ENCODE measurements around the gene OTUD5.

OTUD5 gene

DNA sequence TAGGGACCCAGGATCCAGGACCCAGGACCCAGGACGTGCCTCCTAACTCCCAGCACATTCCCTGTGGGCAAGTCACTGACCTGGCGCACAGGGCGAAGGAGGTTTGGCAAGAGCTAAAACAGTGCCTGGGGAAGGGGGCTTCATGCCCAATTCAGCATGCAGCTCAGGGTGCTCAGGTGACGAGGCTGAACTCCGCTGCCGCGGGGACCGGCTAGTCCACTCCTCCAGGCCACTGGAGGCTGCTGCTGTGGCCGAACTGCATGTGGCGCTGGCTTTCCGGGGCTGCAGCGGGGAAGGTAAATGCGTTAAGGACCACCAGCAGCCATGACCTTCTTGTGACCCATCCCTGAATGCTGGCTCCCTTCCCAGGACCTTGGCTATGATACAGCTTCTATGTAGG, 33.6 kb downstream of the OTUD5 start:
- Histone ChIP-seq H3K9me3 (ENCODE audit: control insufficient read depth in 2 of 2, low read length in 2 of 2) (no peaks in the 10 kb centered on the region), H3K27ac (ENCODE audit: low read depth in 2 of 2, low read length in 2 of 2) (no peak overlapping the region), H3K36me3 (ENCODE audit: control insufficient read depth in 2 of 2, insufficient read depth in 2 of 2, low read length in 2 of 2) (peaks cover 16 to 34% of the 10 kb centered on the region in 2 donors), H3K4me1 (ENCODE audit: control insufficient read depth in 2 of 2, insufficient read depth in 2 of 2, low read length in 2 of 2) (peaks cover 0 to 4% of the 10 kb centered on the region in 2 donors), H3K27me3 (ENCODE audit: control insufficient read depth in 2 of 2, insufficient read depth in 2 of 2, low read length in 2 of 2) (no peaks in the 10 kb centered on the region), H3K4me3 (ENCODE audit: low read length in 2 of 2) (no peak overlapping the region), H3K9ac (ENCODE audit: low read depth in 1 of 2, low read length in 2 of 2) (no peak overlapping the region)

DNA sequence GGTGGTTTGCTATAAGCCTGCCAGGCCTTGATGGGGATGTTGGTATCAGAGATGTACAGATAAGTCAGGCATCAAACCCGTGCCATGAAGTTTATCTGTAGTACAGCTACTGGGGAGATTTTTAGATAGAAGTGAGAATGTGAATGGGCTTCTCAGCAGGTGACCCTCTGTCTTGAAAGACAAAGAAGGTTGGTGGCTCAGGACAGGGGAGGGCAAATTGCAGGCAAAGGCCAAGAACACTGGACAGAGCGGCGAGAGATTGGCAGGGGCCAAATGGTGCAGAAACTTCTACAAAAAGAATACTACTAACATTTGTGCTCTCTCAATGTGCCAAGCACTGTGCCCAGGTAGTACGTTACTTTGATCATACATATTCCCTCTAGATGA, 36.7 kb downstream of the OTUD5 start:
- H3K9ac ChIP-seq (ENCODE audit: low read depth in 1 of 2, low read length in 2 of 2): peak overlapping the region in 1 of 2 donors; percentile 1
- no peaks in the 10 kb centered on the region for H3K27me3 ChIP-seq (ENCODE audit: control insufficient read depth in 2 of 2, insufficient read depth in 2 of 2, low read length in 2 of 2)
- peaks cover 0 to 4% of the 10 kb centered on the region in 2 donors for H3K4me1 ChIP-seq (ENCODE audit: control insufficient read depth in 2 of 2, insufficient read depth in 2 of 2, low read length in 2 of 2)
- peaks cover 12 to 27% of the 10 kb centered on the region in 2 donors for H3K36me3 ChIP-seq (ENCODE audit: control insufficient read depth in 2 of 2, insufficient read depth in 2 of 2, low read length in 2 of 2)
- no peaks in the 10 kb centered on the region for H3K9me3 ChIP-seq (ENCODE audit: control insufficient read depth in 2 of 2, low read length in 2 of 2)
- H3K27ac ChIP-seq (ENCODE audit: low read depth in 2 of 2, low read length in 2 of 2): peak overlapping the region; percentile 18 to 80
- H3K4me3 ChIP-seq (ENCODE audit: low read length in 2 of 2): no peak overlapping the region

DNA sequence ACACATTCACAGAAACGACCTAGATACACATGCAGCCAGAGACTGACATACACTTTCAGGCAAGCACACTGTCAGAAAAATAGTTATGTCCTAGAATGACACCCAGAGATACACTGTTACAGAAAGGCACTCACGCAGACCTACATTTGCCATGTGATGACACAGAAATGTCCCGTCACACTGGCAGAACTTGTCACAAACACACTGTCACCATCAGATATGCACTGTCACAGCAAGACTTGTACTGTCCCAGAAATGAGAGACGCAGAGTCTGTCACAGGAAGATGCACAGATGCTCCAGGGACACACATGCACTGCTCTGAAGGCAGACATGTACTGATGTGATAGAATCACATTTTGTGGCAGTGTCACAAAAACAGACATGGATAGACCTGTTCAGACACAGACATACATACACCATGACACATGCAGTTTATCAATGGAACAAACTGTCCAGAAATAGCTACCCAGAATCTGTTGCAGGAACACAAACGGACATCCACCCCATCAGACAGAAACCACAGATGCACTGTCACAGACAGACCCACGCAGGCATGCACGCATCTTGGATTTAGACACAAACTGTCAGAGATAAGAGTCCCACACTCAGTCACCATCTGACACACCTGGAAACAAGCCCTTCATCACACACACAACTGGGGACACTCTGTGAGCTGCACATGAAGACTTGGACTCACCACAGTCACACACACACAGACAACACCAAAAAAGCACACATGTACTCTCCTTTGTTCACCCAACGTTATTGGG, 37.3 kb downstream of the OTUD5 start:
- Histone ChIP-seq H3K36me3 (ENCODE audit: control insufficient read depth in 2 of 2, insufficient read depth in 2 of 2, low read length in 2 of 2) (peaks cover 12 to 28% of the 10 kb centered on the region in 2 donors), H3K9ac (ENCODE audit: low read depth in 1 of 2, low read length in 2 of 2) (peak overlapping the region in 1 of 2 donors; percentile 1), H3K27me3 (ENCODE audit: control insufficient read depth in 2 of 2, insufficient read depth in 2 of 2, low read length in 2 of 2) (no peaks in the 10 kb centered on the region), H3K4me1 (ENCODE audit: control insufficient read depth in 2 of 2, insufficient read depth in 2 of 2, low read length in 2 of 2) (peaks cover 0 to 4% of the 10 kb centered on the region in 2 donors), H3K9me3 (ENCODE audit: control insufficient read depth in 2 of 2, low read length in 2 of 2) (no peaks in the 10 kb centered on the region), H3K27ac (ENCODE audit: low read depth in 2 of 2, low read length in 2 of 2) (peak overlapping the region; percentile 42 to 80), H3K4me3 (ENCODE audit: low read length in 2 of 2) (peak overlapping the region in 1 of 2 donors; percentile 77)

DNA sequence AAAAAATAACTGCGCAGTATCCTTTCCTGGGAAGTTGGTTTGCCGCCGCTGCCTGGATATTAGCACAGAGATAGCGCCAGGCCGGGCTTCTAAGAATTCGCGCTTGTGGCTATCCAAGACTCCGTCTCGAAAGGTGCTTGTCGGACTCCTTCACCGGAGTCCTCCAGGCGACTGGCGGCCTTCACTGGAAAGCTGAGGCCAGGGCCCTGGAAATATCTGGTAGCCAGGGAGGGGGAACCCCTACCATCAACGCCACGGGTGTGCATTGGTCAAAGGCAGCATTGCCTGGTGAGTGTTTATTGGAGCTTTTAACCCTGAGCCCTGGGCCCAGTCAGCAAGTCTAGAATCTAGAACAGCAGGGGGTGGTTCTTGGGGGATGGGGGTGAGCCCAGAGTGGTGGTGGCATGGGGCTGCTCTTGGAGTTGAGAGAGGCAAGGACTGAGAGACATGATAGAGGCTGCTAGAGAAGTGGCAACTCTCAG, 38.0 kb downstream of the OTUD5 start:
- no peaks in the 10 kb centered on the region for H3K27me3 ChIP-seq (ENCODE audit: control insufficient read depth in 2 of 2, insufficient read depth in 2 of 2, low read length in 2 of 2)
- H3K4me1 ChIP-seq (ENCODE audit: control insufficient read depth in 2 of 2, insufficient read depth in 2 of 2, low read length in 2 of 2): peaks cover 0 to 4% of the 10 kb centered on the region in 2 donors
- H3K9me3 ChIP-seq (ENCODE audit: control insufficient read depth in 2 of 2, low read length in 2 of 2): no peaks in the 10 kb centered on the region
- H3K9ac ChIP-seq (ENCODE audit: low read depth in 1 of 2, low read length in 2 of 2): peak overlapping the region; percentile 15 to 53
- H3K27ac ChIP-seq (ENCODE audit: low read depth in 2 of 2, low read length in 2 of 2): peak overlapping the region; percentile 42 to 80
- peaks cover 14 to 30% of the 10 kb centered on the region in 2 donors for H3K36me3 ChIP-seq (ENCODE audit: control insufficient read depth in 2 of 2, insufficient read depth in 2 of 2, low read length in 2 of 2)
- peak overlapping the region; percentile 38 to 77 for H3K4me3 ChIP-seq (ENCODE audit: low read length in 2 of 2)

DNA sequence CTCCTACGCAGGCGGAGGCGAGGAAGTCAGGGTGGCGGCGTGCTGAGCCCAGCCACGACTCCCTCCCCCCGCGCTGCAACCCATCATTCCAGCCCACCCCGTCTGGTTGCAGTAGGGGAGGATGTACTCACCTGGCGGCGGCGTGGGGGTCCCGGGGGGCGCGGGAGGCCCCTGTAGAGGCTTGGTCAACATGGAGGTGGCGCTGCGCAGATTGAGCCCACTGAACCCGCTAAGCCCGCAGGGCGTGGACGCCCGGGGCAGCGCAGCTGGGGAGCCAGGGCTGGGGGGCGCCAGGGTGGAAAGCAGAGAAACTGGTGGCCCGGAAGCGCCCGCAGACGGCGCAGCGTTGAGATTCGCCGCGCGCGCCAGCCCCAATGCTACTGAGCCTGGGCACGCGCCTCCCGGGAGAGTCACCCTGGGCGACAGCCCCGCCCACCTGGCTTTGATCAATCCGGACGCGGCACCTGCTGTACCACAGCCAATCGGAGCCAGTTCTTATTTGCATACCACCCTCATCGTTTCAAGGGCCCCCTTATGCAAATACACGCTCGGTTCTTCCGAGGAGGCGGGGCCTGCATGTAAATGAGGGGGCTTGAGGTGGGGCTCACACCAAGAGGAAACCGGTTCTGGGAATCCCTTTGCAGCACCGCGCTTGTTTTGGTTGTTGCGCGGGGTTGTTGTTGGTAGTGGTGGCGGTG, 38.6 kb downstream of the OTUD5 start, which contains the start of gene PIM2:
Gene PIM2, minus strand, starts transcription at position 382 of the 698 bp plus-strand sequence. Its CDS starts 190 bp downstream, at position 192.
- H3K27me3 ChIP-seq (ENCODE audit: control insufficient read depth in 2 of 2, insufficient read depth in 2 of 2, low read length in 2 of 2): no peaks in the 10 kb centered on the region
- H3K4me3 ChIP-seq (ENCODE audit: low read length in 2 of 2): peak within 1 kb of the TSS; percentile 48 to 77
- H3K4me1 ChIP-seq (ENCODE audit: control insufficient read depth in 2 of 2, insufficient read depth in 2 of 2, low read length in 2 of 2): peaks cover 0 to 7% of the 10 kb centered on the region in 2 donors
- no peaks in the 10 kb centered on the region for H3K9me3 ChIP-seq (ENCODE audit: control insufficient read depth in 2 of 2, low read length in 2 of 2)
- H3K27ac ChIP-seq (ENCODE audit: low read depth in 2 of 2, low read length in 2 of 2): peak within 1 kb of the TSS; percentile 55 to 80
- peaks cover 15 to 27% of the 10 kb centered on the region in 2 donors for H3K36me3 ChIP-seq (ENCODE audit: control insufficient read depth in 2 of 2, insufficient read depth in 2 of 2, low read length in 2 of 2)
- peak within 1 kb of the TSS; percentile 58 to 61 for H3K9ac ChIP-seq (ENCODE audit: low read depth in 1 of 2, low read length in 2 of 2)

DNA sequence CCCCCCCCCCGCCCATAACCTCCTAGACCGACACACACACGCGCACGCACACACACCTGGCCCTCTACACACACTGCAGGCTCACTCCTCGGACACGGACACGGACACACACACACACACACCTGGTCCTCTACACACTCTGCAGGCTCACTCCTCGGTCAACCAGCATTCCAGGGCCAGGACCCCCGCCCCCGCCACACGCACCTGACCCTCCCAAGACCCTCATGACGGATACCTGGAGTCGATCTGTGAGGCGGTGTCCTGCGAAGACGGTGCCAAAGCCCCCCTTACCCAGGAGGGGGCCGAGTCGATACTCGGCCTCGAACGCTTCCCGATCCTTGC, 39.1 kb downstream of the OTUD5 start:
- Histone ChIP-seq H3K9me3 (ENCODE audit: control insufficient read depth in 2 of 2, low read length in 2 of 2) (no peaks in the 10 kb centered on the region), H3K9ac (ENCODE audit: low read depth in 1 of 2, low read length in 2 of 2) (peak overlapping the region; percentile 58 to 61), H3K27me3 (ENCODE audit: control insufficient read depth in 2 of 2, insufficient read depth in 2 of 2, low read length in 2 of 2) (no peaks in the 10 kb centered on the region), H3K4me1 (ENCODE audit: control insufficient read depth in 2 of 2, insufficient read depth in 2 of 2, low read length in 2 of 2) (peaks cover 0 to 7% of the 10 kb centered on the region in 2 donors), H3K27ac (ENCODE audit: low read depth in 2 of 2, low read length in 2 of 2) (peak overlapping the region; percentile 55 to 79), H3K4me3 (ENCODE audit: low read length in 2 of 2) (peak overlapping the region; percentile 48 to 77), H3K36me3 (ENCODE audit: control insufficient read depth in 2 of 2, insufficient read depth in 2 of 2, low read length in 2 of 2) (peaks cover 10 to 22% of the 10 kb centered on the region in 2 donors)

DNA sequence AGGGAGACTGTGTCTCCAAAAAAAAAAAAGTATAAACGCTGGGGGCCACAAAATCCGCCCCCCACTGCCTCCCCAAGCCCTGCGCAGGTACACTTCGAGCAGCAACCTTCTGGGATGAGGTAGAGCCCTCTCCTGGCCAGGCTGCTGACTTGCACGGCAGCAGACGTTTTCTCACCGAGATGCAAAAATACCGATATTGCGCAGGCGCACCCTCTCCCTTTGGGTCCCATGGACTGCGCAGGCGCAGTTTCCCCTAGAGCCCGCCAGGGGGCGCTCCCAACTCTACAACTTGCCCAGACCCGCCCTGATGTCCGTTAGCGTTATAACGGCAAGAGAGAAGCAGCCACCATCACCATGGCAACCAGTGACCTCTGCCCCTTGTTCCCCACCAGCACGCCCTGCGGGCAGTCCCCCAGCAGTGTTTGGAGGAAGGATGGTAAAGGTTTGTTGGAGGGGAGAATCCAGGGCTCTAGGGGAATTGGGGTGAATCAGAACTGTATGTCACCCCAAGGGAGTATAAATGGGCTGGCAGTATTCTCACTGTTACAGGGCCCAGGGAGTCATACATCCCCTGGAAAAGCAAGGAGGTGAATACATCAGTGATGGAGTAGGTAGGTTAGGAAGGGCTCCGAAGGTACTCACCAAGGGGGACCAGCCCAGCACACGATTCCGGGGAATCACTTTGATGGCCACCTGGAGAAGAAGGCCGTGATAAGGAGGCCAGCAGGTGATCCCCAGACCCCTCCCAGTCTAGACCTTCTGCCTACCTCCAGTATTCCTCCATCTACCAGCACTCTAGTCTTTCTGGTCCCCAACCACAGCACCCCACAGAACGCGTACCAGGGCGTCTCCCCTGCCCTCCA, 40.0 kb downstream of the OTUD5 start:
- peak overlapping the region; percentile 19 to 62 for H3K27ac ChIP-seq (ENCODE audit: low read depth in 2 of 2, low read length in 2 of 2)
- H3K9ac ChIP-seq (ENCODE audit: low read depth in 1 of 2, low read length in 2 of 2): peak overlapping the region; percentile 21 to 35
- H3K4me3 ChIP-seq (ENCODE audit: low read length in 2 of 2): peak overlapping the region; percentile 48 to 77
- H3K4me1 ChIP-seq (ENCODE audit: control insufficient read depth in 2 of 2, insufficient read depth in 2 of 2, low read length in 2 of 2): peaks cover 5 to 12% of the 10 kb centered on the region in 2 donors
- no peaks in the 10 kb centered on the region for H3K9me3 ChIP-seq (ENCODE audit: control insufficient read depth in 2 of 2, low read length in 2 of 2)
- H3K27me3 ChIP-seq (ENCODE audit: control insufficient read depth in 2 of 2, insufficient read depth in 2 of 2, low read length in 2 of 2): no peaks in the 10 kb centered on the region
- peaks cover 9 to 16% of the 10 kb centered on the region in 2 donors for H3K36me3 ChIP-seq (ENCODE audit: control insufficient read depth in 2 of 2, insufficient read depth in 2 of 2, low read length in 2 of 2)

DNA sequence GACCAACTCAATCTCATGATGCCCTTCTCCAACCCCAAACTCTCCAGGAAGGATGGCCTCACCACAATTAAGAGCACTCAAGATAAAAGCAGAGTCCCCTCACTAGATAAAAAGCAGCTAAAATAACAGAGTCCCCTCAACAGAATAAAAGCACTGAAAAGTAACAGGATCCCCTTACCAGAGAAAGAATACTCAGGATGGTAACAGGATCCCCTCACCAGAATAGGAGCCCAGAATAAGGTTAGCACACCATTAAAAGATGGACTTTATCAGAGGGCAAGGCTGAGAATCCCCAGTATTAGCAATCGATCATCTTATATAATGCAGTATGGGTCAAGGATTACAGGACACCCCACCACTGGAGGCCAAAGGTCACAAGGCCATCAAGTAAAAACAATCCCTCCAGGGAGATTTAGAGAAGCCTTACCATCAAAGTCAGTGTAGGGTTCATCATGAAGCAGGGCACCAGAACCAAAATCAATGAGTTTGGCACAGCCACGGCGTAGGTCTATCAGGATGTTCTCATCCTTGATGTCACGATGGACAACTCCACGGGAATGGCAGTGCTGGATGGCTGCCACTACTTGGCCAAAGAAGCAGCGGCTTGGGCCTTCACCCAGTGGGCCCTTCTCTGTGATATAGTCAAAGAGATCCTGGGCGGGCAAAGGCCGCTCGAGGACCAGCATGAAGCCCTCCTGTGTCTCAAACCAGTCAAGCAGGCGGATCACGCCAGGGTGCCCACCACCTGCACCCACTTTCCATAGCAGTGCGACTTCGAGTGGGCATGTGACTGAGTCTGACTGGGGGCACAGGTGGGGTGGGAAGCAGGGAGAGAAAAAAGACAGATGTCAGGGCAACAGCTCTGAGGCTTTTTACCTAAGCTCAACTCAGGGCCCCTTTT, 42.6 kb downstream of the OTUD5 start:
- peak overlapping the region in 1 of 2 donors; percentile 35 for H3K4me3 ChIP-seq (ENCODE audit: low read length in 2 of 2)
- no peak overlapping the region for H3K9ac ChIP-seq (ENCODE audit: low read depth in 1 of 2, low read length in 2 of 2)

More for the DNA sequence above, 42.6 kb downstream of the OTUD5 start:
- no peak overlapping the region for H3K27ac ChIP-seq (ENCODE audit: low read depth in 2 of 2, low read length in 2 of 2)
- H3K4me1 ChIP-seq (ENCODE audit: control insufficient read depth in 2 of 2, insufficient read depth in 2 of 2, low read length in 2 of 2): peaks cover 5 to 21% of the 10 kb centered on the region in 2 donors
- no peaks in the 10 kb centered on the region for H3K9me3 ChIP-seq (ENCODE audit: control insufficient read depth in 2 of 2, low read length in 2 of 2)
- H3K36me3 ChIP-seq (ENCODE audit: control insufficient read depth in 2 of 2, insufficient read depth in 2 of 2, low read length in 2 of 2): peaks cover 9 to 13% of the 10 kb centered on the region in 2 donors
- no peaks in the 10 kb centered on the region for H3K27me3 ChIP-seq (ENCODE audit: control insufficient read depth in 2 of 2, insufficient read depth in 2 of 2, low read length in 2 of 2)

All from mucosa of rectum (tissue), 2 donors.